ENCODE data around the gene EFR3B. TPM values are rescaled to one million over a fixed set of nuclear protein-coding genes. Genes with fewer than 3 reads are reported as not detected.

EFR3B gene
- polyA plus RNA-seq, 2 donors: 0.11 to 0.12 TPM

DNA sequence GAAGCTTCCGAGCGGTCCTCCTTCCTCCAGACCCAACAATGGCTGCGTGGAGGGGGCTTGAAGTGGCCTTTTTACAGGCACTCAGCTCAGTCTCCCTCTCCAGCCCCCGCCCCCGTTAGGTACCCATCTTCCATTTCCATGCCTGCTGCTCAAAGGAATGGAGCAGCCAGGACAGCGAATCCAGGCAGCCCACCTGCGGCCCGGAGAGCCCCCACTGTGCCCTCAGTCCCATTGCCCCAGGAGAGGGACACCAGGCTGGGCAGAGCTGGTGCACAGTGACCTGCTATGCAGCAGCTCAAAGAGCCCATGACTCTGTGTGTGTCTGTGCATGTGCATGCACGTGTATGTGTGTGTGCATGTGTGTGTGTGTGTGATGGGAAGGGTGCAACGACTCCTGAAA is 137.1 kb downstream of the EFR3B start:
- H3K27me3 ChIP-seq (ENCODE audit: control insufficient read depth in 1 of 2, insufficient read depth in 2 of 2, low read length in 2 of 2): no peaks in the 10 kb centered on the region
- H3K27ac ChIP-seq (ENCODE audit: low read depth in 2 of 2, low read length in 1 of 2): no peak overlapping the region
- H3K4me1 ChIP-seq (ENCODE audit: control insufficient read depth in 2 of 2, insufficient read depth in 2 of 2, low read length in 1 of 2): peaks cover 0 to 1% of the 10 kb centered on the region in 2 donors
- WGBS, 2 donors: 87 to 88% methylated on average over 10 of the region's 10 CpGs
- no peak overlapping the region for H3K4me3 ChIP-seq (ENCODE audit: low read depth in 1 of 2, low read length in 2 of 2)
- H3K36me3 ChIP-seq (ENCODE audit: control insufficient read depth in 2 of 2, insufficient read depth in 2 of 2, low read length in 1 of 2): no peaks in the 10 kb centered on the region
- no peaks in the 10 kb centered on the region for H3K9me3 ChIP-seq (ENCODE audit: control insufficient read depth in 2 of 2, insufficient read depth in 1 of 2, low read depth in 1 of 2, low read length in 1 of 2)

GRCh38 chr2:25184254-25184653 is 142.4 kb downstream of the EFR3B start:
- H3K27me3 ChIP-seq (ENCODE audit: control insufficient read depth in 1 of 2, insufficient read depth in 2 of 2, low read length in 2 of 2): no peaks in the 10 kb centered on the region
- H3K9me3 ChIP-seq (ENCODE audit: control insufficient read depth in 2 of 2, insufficient read depth in 1 of 2, low read depth in 1 of 2, low read length in 1 of 2): no peaks in the 10 kb centered on the region
- peak overlapping the region; percentile 67 to 87 for H3K27ac ChIP-seq (ENCODE audit: low read depth in 2 of 2, low read length in 1 of 2)
- H3K36me3 ChIP-seq (ENCODE audit: control insufficient read depth in 2 of 2, insufficient read depth in 2 of 2, low read length in 1 of 2): no peaks in the 10 kb centered on the region
- WGBS, 2 donors: 47 to 49% methylated on average over 5 of the region's 5 CpGs
- H3K4me3 ChIP-seq (ENCODE audit: low read depth in 1 of 2, low read length in 2 of 2): no peak overlapping the region
- peaks cover 0 to 4% of the 10 kb centered on the region in 2 donors for H3K4me1 ChIP-seq (ENCODE audit: control insufficient read depth in 2 of 2, insufficient read depth in 2 of 2, low read length in 1 of 2)

GRCh38 chr2:25187729-25188350 is 146.0 kb downstream of the EFR3B start:
- no peaks in the 10 kb centered on the region for H3K27me3 ChIP-seq (ENCODE audit: control insufficient read depth in 1 of 2, insufficient read depth in 2 of 2, low read length in 2 of 2)
- no peak overlapping the region for H3K4me3 ChIP-seq (ENCODE audit: low read depth in 1 of 2, low read length in 2 of 2)
- H3K36me3 ChIP-seq (ENCODE audit: control insufficient read depth in 2 of 2, insufficient read depth in 2 of 2, low read length in 1 of 2): no peaks in the 10 kb centered on the region
- no peaks in the 10 kb centered on the region for H3K9me3 ChIP-seq (ENCODE audit: control insufficient read depth in 2 of 2, insufficient read depth in 1 of 2, low read depth in 1 of 2, low read length in 1 of 2)
- 65 to 75% methylated on average over 11 of the region's 11 CpGs for WGBS, 2 donors
- H3K4me1 ChIP-seq (ENCODE audit: control insufficient read depth in 2 of 2, insufficient read depth in 2 of 2, low read length in 1 of 2): peaks cover 0 to 4% of the 10 kb centered on the region in 2 donors
- H3K27ac ChIP-seq (ENCODE audit: low read depth in 2 of 2, low read length in 1 of 2): no peak overlapping the region

DNA sequence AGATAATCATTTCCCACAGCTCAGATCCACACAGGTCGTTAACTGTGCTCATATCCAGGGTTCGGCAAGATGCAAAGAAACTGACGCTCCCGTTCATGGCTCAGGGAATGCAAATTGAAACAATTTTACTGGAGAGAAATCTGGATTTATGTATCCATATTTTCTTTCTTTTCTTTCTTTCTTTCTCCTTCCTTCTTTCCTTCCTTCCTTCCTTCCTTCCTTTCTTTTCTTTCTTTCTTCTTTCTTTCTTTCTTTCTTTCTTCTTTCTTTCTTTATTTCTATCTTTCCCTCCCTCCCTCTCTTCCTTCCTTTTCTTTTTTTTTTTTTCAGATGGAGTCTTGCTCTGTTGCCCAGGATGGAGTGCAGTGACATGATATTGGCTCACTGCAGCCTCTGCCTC is 146.5 kb downstream of the EFR3B start:
- Histone ChIP-seq H3K4me3 (ENCODE audit: low read depth in 1 of 2, low read length in 2 of 2) (no peak overlapping the region), H3K9me3 (ENCODE audit: control insufficient read depth in 2 of 2, insufficient read depth in 1 of 2, low read depth in 1 of 2, low read length in 1 of 2) (no peaks in the 10 kb centered on the region), H3K4me1 (ENCODE audit: control insufficient read depth in 2 of 2, insufficient read depth in 2 of 2, low read length in 1 of 2) (peaks cover 0 to 4% of the 10 kb centered on the region in 2 donors), H3K36me3 (ENCODE audit: control insufficient read depth in 2 of 2, insufficient read depth in 2 of 2, low read length in 1 of 2) (no peaks in the 10 kb centered on the region), H3K27ac (ENCODE audit: low read depth in 2 of 2, low read length in 1 of 2) (no peak overlapping the region), H3K27me3 (ENCODE audit: control insufficient read depth in 1 of 2, insufficient read depth in 2 of 2, low read length in 2 of 2) (no peaks in the 10 kb centered on the region)
- WGBS, 2 donors: 91 to 93% methylated on average over 4 of the region's 4 CpGs

- Histone ChIP-seq H3K9me3 (ENCODE audit: control insufficient read depth in 2 of 2, insufficient read depth in 1 of 2, low read depth in 1 of 2, low read length in 1 of 2) (no peaks in the 10 kb centered on the region), H3K27ac (ENCODE audit: low read depth in 2 of 2, low read length in 1 of 2) (no peak overlapping the region)
- 86 to 91% methylated on average over 5 of the region's 5 CpGs for WGBS, 2 donors
Measured at GRCh38 chr2:25190536-25190935, 148.7 kb downstream of the EFR3B start.

DNA sequence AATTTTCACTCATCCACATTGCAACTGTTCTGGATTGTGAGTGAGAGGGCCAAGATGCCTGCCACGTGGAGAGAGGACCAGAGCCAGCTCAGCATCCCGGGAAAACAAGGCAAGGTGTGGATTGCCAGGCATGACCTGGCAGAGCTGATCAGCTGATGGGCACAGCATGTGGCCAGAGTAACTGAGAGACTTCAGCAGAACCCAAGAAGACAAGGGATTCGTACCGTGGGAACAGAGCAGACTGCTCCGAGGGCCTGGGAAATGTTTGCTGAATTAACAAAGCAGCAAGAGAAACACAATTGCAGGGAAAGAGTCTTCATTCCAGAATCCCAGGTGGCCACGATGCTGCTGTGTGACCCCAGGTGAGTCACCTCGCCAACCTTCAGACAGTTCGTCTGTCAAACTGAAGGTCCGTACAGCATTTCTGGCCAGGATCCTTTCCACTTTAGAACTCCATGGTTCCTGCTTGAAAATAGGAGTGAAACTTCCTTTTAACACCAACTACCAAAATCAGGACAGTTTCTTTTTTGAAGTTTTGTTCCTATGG is 152.8 kb downstream of the EFR3B start:
- Histone ChIP-seq H3K27me3 (ENCODE audit: control insufficient read depth in 1 of 2, insufficient read depth in 2 of 2, low read length in 2 of 2) (no peaks in the 10 kb centered on the region), H3K27ac (ENCODE audit: low read depth in 2 of 2, low read length in 1 of 2) (no peak overlapping the region), H3K9me3 (ENCODE audit: control insufficient read depth in 2 of 2, insufficient read depth in 1 of 2, low read depth in 1 of 2, low read length in 1 of 2) (no peaks in the 10 kb centered on the region), H3K36me3 (ENCODE audit: control insufficient read depth in 2 of 2, insufficient read depth in 2 of 2, low read length in 1 of 2) (no peaks in the 10 kb centered on the region), H3K4me1 (ENCODE audit: control insufficient read depth in 2 of 2, insufficient read depth in 2 of 2, low read length in 1 of 2) (no peaks in the 10 kb centered on the region), H3K4me3 (ENCODE audit: low read depth in 1 of 2, low read length in 2 of 2) (no peak overlapping the region)
- WGBS, 2 donors: 79 to 83% methylated on average over 9 of the region's 9 CpGs

More at GRCh38 chr2:25190536-25190935, 148.7 kb downstream of the EFR3B start:
- Histone ChIP-seq H3K27me3 (ENCODE audit: control insufficient read depth in 1 of 2, insufficient read depth in 2 of 2, low read length in 2 of 2) (no peaks in the 10 kb centered on the region), H3K4me3 (ENCODE audit: low read depth in 1 of 2, low read length in 2 of 2) (no peak overlapping the region), H3K36me3 (ENCODE audit: control insufficient read depth in 2 of 2, insufficient read depth in 2 of 2, low read length in 1 of 2) (no peaks in the 10 kb centered on the region), H3K4me1 (ENCODE audit: control insufficient read depth in 2 of 2, insufficient read depth in 2 of 2, low read length in 1 of 2) (no peaks in the 10 kb centered on the region)

- WGBS, 2 donors: 54 to 56% methylated on average over 12 of the region's 12 CpGs
- Histone ChIP-seq H3K27me3 (ENCODE audit: control insufficient read depth in 1 of 2, insufficient read depth in 2 of 2, low read length in 2 of 2) (no peaks in the 10 kb centered on the region), H3K4me1 (ENCODE audit: control insufficient read depth in 2 of 2, insufficient read depth in 2 of 2, low read length in 1 of 2) (no peaks in the 10 kb centered on the region), H3K9me3 (ENCODE audit: control insufficient read depth in 2 of 2, insufficient read depth in 1 of 2, low read depth in 1 of 2, low read length in 1 of 2) (no peaks in the 10 kb centered on the region), H3K4me3 (ENCODE audit: low read depth in 1 of 2, low read length in 2 of 2) (no peak overlapping the region), H3K27ac (ENCODE audit: low read depth in 2 of 2, low read length in 1 of 2) (no peak overlapping the region), H3K36me3 (ENCODE audit: control insufficient read depth in 2 of 2, insufficient read depth in 2 of 2, low read length in 1 of 2) (no peaks in the 10 kb centered on the region)
Measured at GRCh38 chr2:25197336-25198208, 155.7 kb downstream of the EFR3B start.

DNA sequence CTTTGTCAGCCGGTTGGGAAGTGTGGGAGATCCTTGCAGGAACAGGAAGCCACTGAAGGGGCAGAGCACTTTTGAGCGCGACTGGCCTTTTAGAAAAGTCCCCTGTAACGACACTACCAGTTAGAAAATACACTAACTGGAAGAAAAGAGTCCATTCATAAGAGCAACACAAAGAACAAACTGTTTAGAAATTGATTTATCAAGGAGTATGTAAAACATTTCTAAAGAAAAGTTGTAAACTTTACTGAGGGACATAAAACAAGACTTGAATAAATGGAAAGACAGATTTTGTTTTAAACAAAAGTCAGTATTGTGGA is 156.3 kb downstream of the EFR3B start:
- Histone ChIP-seq H3K4me3 (ENCODE audit: low read depth in 1 of 2, low read length in 2 of 2) (no peak overlapping the region), H3K9me3 (ENCODE audit: control insufficient read depth in 2 of 2, insufficient read depth in 1 of 2, low read depth in 1 of 2, low read length in 1 of 2) (no peaks in the 10 kb centered on the region), H3K36me3 (ENCODE audit: control insufficient read depth in 2 of 2, insufficient read depth in 2 of 2, low read length in 1 of 2) (no peaks in the 10 kb centered on the region), H3K27me3 (ENCODE audit: control insufficient read depth in 1 of 2, insufficient read depth in 2 of 2, low read length in 2 of 2) (no peaks in the 10 kb centered on the region), H3K27ac (ENCODE audit: low read depth in 2 of 2, low read length in 1 of 2) (no peak overlapping the region), H3K4me1 (ENCODE audit: control insufficient read depth in 2 of 2, insufficient read depth in 2 of 2, low read length in 1 of 2) (no peaks in the 10 kb centered on the region)
- WGBS, 2 donors: 52 to 63% methylated on average over 4 of the region's 4 CpGs

DNA sequence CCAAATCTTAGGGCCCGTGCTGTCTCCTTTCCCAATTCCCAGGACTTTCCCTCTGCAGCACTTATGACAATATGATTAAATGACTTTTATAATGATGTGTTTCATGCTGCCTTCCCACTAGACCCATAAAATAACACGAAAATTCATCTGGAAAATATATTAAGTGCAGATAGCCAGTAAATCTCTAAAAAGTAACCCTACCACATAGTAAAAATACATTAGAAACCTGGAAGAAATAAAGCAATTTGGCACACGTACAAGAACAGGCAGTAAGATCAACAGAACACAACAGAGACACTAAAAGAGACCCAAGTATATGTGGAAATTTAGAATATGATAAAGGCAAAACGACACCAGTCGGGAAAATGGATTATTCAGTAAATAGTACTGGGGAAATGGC is 156.7 kb downstream of the EFR3B start:
- no peaks in the 10 kb centered on the region for H3K27me3 ChIP-seq (ENCODE audit: control insufficient read depth in 1 of 2, insufficient read depth in 2 of 2, low read length in 2 of 2)
- no peak overlapping the region for H3K4me3 ChIP-seq (ENCODE audit: low read depth in 1 of 2, low read length in 2 of 2)
- WGBS, 2 donors: 73 to 83% methylated on average over 5 of the region's 5 CpGs
- H3K36me3 ChIP-seq (ENCODE audit: control insufficient read depth in 2 of 2, insufficient read depth in 2 of 2, low read length in 1 of 2): no peaks in the 10 kb centered on the region
- no peaks in the 10 kb centered on the region for H3K4me1 ChIP-seq (ENCODE audit: control insufficient read depth in 2 of 2, insufficient read depth in 2 of 2, low read length in 1 of 2)
- no peaks in the 10 kb centered on the region for H3K9me3 ChIP-seq (ENCODE audit: control insufficient read depth in 2 of 2, insufficient read depth in 1 of 2, low read depth in 1 of 2, low read length in 1 of 2)
- no peak overlapping the region for H3K27ac ChIP-seq (ENCODE audit: low read depth in 2 of 2, low read length in 1 of 2)
